Putamen (tissue), 1 donor: ENCODE measurements around the gene FRAS1.
"Not testable (repeated sequence)": the region's sequence is repeated elsewhere in the genome, so short reads cannot be mapped to it uniquely, and the experiment has no call there.

ENCODE experiments used
- DNase-seq: peaks from one replicate; pipeline ENCODE4 v3.0.0-alpha.2; 2016; ENCODE audit warnings: low spot score

FRAS1 gene, protein sequence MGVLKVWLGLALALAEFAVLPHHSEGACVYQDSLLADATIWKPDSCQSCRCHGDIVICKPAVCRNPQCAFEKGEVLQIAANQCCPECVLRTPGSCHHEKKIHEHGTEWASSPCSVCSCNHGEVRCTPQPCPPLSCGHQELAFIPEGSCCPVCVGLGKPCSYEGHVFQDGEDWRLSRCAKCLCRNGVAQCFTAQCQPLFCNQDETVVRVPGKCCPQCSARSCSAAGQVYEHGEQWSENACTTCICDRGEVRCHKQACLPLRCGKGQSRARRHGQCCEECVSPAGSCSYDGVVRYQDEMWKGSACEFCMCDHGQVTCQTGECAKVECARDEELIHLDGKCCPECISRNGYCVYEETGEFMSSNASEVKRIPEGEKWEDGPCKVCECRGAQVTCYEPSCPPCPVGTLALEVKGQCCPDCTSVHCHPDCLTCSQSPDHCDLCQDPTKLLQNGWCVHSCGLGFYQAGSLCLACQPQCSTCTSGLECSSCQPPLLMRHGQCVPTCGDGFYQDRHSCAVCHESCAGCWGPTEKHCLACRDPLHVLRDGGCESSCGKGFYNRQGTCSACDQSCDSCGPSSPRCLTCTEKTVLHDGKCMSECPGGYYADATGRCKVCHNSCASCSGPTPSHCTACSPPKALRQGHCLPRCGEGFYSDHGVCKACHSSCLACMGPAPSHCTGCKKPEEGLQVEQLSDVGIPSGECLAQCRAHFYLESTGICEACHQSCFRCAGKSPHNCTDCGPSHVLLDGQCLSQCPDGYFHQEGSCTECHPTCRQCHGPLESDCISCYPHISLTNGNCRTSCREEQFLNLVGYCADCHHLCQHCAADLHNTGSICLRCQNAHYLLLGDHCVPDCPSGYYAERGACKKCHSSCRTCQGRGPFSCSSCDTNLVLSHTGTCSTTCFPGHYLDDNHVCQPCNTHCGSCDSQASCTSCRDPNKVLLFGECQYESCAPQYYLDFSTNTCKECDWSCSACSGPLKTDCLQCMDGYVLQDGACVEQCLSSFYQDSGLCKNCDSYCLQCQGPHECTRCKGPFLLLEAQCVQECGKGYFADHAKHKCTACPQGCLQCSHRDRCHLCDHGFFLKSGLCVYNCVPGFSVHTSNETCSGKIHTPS (N-terminal part only)

GRCh38 chr4:78057135-78057599 lies at the start of gene FRAS1:
TSS of gene FRAS1 (plus strand) at chr4:78057323. CDS start at chr4:78058010, 687 bp downstream.
- DNase-seq, result peak; percentile 42

DNA sequence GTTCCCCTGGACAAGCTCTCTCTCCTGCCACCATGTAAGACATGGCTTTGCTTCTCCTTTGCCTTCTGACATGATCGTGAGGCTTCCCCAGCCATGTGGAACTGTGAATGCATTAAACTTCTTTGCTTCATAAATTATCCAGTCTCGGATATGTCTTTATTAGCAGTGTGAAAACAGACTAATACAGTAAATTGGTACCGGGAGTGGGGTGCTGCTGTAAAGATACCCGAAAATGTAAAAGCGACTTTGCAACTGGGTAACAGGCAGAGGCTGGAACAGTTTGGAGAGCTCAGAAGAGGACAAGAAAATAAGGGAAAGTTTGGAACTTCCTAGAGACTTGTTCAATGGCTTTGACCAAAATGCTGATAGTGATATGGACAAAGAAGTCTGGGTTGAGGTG lies 46.1 kb upstream of the FRAS1 start:
- DNase-seq, result not testable (repeated sequence)

DNA sequence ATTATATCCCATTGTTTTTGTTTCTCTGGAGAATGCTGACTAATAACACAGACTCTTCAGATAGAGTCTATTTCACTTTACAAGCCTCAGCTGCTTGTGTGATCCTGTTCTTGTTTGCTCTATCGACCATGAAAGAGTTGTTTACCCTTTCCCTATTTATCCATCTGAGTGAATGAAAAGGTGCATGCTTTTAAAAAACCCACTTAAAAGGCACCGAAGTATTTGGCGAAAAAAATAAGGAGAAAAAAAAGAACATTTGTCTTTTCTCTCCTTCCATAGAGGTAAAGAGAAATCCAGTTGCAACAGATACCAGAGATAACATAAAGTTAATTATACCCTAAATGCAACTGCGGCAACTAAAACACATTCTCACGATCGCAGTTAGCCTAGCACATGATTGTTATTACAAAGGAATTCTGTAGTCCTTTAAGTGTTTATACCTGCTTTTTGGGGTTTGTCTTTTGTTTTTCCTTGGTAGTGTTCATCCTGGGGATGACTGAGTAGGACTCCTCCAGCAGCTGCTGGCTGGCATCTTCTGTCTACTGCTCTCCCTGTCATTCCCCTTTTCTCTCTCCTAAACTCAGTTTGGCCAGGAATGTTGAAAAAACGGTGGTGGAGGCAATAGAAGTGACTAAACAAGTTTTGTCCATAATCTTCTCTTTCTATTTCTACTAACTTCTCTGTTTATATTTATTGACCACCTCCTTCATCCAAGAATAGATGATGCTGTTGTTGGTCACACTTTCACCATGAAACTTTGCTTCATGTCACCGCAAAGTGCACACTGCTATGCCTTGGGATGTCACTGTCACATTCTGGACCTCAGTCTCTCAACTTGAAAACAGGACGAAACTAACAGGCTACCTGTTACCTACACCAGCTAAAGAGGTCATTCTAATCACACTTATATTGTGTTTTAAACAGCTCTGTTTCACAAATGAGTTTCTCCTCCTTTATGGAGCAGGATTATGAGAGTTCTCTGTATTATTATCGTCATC lies 41.9 kb upstream of the FRAS1 start:
- DNase-seq, result no peak

- no peak for DNase-seq
Measured at GRCh38 chr4:78018271-78019049, 38.7 kb upstream of the FRAS1 start.

GRCh38 chr4:78019414-78019813 lies 37.7 kb upstream of the FRAS1 start:
- DNase-seq, result no peak

DNA sequence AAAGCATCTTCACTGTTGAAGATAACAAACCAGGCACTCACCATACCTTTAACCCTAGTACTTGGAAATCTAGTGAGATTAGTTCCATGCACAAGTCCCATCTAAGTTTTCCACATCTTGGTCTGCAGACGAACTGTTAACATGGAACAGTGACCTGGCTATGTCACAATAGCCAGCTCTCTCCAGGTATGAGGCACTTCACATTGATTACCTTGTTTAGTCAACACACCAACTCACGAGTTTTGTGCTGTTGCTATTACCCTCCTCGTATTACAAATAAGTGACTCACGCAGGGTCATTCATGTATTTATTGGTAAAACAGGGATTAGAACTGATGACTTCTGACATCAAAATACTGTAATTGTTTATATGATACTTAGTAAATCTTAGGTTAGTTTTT lies 36.4 kb upstream of the FRAS1 start:
- DNase-seq, result no peak

GRCh38 chr4:78022517-78022916 lies 34.6 kb upstream of the FRAS1 start:
- DNase-seq, result no peak

DNA sequence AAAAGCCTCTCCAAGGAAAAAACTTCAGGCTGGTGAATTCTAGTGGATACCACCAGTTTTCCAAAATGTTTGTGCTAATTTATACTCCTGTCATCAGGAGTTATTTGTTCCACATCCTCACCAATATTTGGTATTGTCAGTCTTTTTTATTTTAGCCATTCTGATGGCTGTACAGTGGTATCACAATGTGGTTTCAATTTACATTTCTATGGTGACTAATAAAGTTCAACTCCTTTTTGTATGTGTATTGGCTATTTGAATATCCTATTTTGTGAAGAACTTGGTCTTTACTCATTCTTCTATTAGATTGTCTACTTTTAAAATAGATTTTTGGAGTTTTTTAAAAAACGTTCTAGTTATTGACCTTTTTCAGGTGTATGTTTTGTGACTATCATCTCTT lies 33.0 kb upstream of the FRAS1 start:
- no peak for DNase-seq

- DNase-seq, result no peak
Measured at GRCh38 chr4:78024576-78025091, 32.5 kb upstream of the FRAS1 start.

DNA sequence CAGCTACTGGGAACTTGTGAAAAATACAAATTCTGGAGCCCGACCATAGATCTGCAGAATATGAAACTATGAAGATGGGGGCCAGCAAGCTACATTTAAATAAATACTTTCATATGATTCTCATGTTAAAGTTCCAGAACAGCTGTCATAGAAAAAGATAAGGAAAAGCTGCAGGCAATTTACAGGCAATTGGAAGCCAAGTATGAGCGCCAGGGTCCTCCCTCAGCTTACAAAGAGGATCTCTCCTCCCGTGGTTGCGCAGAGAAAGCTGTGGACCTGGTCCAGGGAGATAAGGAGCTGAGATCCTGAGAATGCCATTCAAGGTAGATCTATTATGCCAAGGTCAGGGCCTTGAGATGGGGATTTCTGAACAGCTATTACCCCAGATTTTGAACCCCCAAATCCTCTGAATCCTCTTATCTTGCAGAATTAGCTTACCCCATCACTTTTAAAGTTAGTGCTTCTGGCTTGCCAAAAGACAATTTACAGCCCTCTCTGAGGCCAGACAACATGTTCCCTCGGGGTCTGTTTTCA lies 25.6 kb upstream of the FRAS1 start:
- no peak for DNase-seq

DNA sequence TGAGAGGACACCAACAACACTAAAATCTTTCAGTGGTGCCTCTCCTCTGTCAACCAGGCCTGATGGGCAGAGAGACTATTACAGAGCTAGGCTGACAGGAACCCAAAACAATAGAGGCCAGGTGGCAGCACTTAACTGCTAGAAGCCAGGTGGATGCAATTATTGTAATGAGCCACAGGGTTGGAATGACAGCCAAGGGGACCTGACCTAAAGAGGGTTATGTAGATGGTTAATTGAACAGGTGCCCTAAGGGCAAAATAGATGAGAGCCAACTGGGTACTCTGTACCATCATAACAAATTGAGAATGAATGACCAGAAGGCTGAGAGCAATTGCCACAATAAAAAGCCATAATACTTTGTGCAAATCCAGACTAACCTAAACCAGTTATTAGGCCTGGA lies 24.7 kb upstream of the FRAS1 start:
- DNase-seq, result no peak

DNA sequence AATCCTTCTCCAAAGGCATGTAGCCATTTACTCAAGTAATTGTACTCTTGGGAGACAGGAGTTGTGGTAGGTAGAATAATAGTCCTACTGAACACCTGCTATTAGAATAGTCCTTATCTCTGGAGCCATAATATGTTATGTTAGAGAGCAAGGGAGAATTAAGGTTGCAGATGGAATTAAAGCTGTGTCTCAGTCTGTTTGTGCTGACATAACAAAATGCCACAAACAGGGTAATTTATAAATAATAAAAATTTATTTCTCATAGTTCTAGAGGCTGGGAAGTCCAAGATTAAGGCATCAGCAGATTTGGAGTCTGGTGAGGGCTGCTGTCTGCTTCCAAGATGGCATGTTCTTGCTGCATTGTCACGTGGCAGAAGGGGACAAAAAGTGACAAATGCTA lies 24.2 kb upstream of the FRAS1 start:
- no peak for DNase-seq

DNA sequence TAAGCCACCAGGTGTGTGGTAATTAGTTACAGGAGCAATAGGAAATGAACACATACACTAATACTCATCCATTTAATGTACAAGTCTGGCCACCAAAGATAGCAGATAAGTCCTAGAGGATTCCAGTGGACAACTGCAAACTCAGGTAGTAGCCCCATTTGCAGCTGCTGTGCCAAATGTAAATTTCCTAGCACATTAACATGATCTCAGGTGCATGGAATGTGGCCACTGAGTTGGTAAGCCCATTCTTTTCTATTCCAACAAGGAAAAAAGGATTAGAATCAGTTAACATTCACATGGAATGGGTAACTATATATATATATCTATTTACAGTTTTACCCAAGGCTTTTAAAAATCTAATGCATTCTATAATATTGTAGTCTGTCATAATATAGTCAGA lies 23.3 kb upstream of the FRAS1 start:
- no peak for DNase-seq

GRCh38 chr4:78038704-78039103 lies 18.4 kb upstream of the FRAS1 start:
- no peak for DNase-seq

- no peak for DNase-seq
Measured at GRCh38 chr4:78039678-78040077, 17.4 kb upstream of the FRAS1 start.

DNA sequence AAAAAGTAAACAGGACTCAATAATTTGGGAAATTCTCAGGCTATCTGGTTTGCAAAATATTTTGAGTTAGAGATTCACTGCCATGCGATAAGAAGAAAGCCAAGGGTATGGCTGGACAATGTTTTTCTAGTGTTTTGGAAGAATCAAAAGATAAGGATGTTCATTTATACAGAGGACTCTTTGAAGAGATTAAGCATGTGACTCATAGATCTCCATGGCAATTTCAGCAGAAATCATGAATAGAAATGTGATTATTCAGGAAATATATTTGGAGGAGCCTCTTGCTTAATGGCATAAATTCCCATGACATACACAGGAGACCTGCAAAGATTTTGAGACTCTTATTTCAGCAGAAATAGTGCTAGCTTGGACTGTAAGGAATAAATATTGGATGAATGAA lies 16.7 kb upstream of the FRAS1 start:
- no peak for DNase-seq

DNA sequence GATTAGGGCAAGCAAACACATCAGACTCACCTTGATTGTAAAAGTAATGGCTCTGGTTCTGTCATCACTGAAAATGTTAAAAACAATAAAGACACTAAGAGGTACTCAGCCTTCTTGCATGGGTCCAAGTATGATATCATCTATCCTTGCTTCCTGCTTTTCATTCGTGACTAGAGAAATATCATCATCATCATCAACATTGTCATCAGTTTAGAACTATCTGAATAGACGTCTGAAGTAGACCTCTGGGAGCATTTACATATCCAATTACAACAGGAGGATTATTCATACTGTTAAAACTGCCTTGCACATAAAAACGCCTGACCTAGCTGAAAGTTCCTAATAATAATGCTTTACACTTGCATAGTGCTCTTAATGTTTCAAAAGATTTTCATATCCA lies 9.8 kb upstream of the FRAS1 start:
- DNase-seq, result no peak

- DNase-seq, result peak; percentile 74
Measured at GRCh38 chr4:78056265-78057129, 626 bp upstream of the FRAS1 start.
